Esophagus muscularis mucosa (tissue), 4 donors: ENCODE data around the gene SLC10A1. TPM values are rescaled to one million over a fixed set of nuclear protein-coding genes. Genes with fewer than 3 reads are reported as not detected.
A peak's percentile ranks its signal among the peaks of the same experiment; 100 is the strongest.

Source experiments
- DNase-seq: peaks from one replicate; pipeline ENCODE4 v3.0.0-alpha.2; 2017; ENCODE audit errors: extremely low spot score
- H3K27ac ChIP-seq, 4 donors: fragments of 200-600 bp; sonication (generic); replicated peaks in 1 of 4; 1 replicate in 3 of 4; 2 replicates in 1 of 4; pipeline ENCODE4 v1.5.1; 2016 to 2019; ENCODE audit warnings: mild to moderate bottlenecking in 1 of 4
- H3K27me3 ChIP-seq, 4 donors: fragments of 200-600 bp; sonication (generic); one replicate each; pipeline versions ENCODE4 v1.5.1 to v1.6.0; 2016 to 2019
- H3K36me3 ChIP-seq, 4 donors: fragments of 200-600 bp; sonication (generic); one replicate each; pipeline ENCODE4 v1.5.1; 2016 to 2019
- H3K4me1 ChIP-seq, 4 donors: fragments of 200-600 bp; sonication (generic); one replicate each; pipeline ENCODE4 v1.5.1; 2016 to 2019
- H3K4me3 ChIP-seq, 4 donors: fragments of 200-600 bp; sonication (generic); 1 replicate in 2 of 4; 2 replicates in 2 of 4; pipeline ENCODE4 v1.5.1; 2016 to 2019; ENCODE audit warnings: mild to moderate bottlenecking in 4 of 4, moderate library complexity in 1 of 4
- H3K9me3 ChIP-seq, 4 donors: fragments of 200-600 bp; sonication (generic); 1 replicate in 3 of 4; 2 replicates in 1 of 4; pipeline ENCODE4 v1.5.1; 2016 to 2019
- EP300 ChIP-seq: sonication (generic); formaldehyde crosslinking; IDR thresholded peaks from one replicate; pipeline ENCODE4 v1.6.1; 2017; ENCODE audit warnings: antibody characterized with exemption
- POLR2A ChIP-seq: fragments of 450-650 bp; IDR thresholded peaks from one replicate; pipeline ENCODE4 v1.6.1; 2017; ENCODE audit warnings: antibody characterized with exemption, moderate library complexity, mild to moderate bottlenecking, low read depth
- POLR2AphosphoS5 ChIP-seq, 2 donors: sonication (generic); formaldehyde crosslinking; IDR thresholded peaks; one replicate each; pipeline ENCODE4 v1.6.1; 2017; ENCODE audit warnings: antibody characterized with exemption in 2 of 2
- WGBS: methylation state at CpG from one replicate; pipeline ENCODE4 v1.1.5; 2018; 5-methylcytosine and 5-hydroxymethylcytosine counted together
- intact Hi-C: fragments of 100-400 bp; cut with DNase I; formaldehyde crosslinking; loops from one replicate; pipeline ENCODE4 v1.15.1; 2023
- total RNA-seq, 4 donors: library from RNA; depleted of rRNA; stranded (reverse); fragments of >200 nt; gene quantifications; one replicate each; pipeline versions ENCODE4 v1.1.0 to v1.2.1, GENCODE V29; 2016
- TF ChIP-seq, protein P1 (sequence below), 3 experiments: fragments of 200-600 bp in 2 of 3; fragments of 450-650 bp in 1 of 3; sonication (generic) in 2 of 3; IDR thresholded peaks; one replicate each; pipeline ENCODE4 v1.5.1; 2017 to 2019; ENCODE audit warnings: antibody characterized with exemption in 3 of 3, mild to moderate bottlenecking in 2 of 3, moderate library complexity in 1 of 3

The SLC10A1 gene
- total RNA-seq, 4 donors from 2014 or later, result not detected

DNA sequence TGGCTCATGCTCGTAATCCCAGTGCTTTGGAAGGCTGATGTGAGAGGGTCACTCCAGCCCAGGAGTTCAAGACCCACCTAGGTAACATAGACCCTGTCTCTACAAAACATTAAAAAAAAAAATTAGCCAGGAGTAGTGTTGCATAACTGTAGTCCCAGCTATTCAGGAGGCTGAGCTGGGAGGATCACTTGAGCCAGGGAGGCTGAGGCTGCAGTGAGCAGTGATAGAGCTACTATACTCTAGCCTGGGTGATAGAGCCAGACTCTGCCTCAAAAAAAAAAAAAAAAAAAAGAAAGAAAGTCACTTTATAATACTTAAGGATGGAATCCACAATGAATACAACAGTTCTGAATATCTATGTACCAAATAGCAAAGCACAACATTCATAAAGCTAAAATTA lies 10.2 kb upstream of the SLC10A1 start:
- H3K9me3 ChIP-seq, result no peaks in the 10 kb centered on the region
- no peak for DNase-seq
- 79% methylated on average over 1 of the region's 1 CpG for WGBS
- no peaks in the 10 kb centered on the region for H3K36me3 ChIP-seq
- H3K27ac ChIP-seq, result no peak overlapping the region
- intact Hi-C loops, result no loop called here
- no peaks in the 10 kb centered on the region for H3K4me1 ChIP-seq
- no peak for TF ChIP-seq POLR2A
- TF ChIP-seq POLR2AphosphoS5 (IDR thresholded peaks at IDR 0.05), result no peak
- no peak for TF ChIP-seq EP300
- TF ChIP-seq, protein P1, sequence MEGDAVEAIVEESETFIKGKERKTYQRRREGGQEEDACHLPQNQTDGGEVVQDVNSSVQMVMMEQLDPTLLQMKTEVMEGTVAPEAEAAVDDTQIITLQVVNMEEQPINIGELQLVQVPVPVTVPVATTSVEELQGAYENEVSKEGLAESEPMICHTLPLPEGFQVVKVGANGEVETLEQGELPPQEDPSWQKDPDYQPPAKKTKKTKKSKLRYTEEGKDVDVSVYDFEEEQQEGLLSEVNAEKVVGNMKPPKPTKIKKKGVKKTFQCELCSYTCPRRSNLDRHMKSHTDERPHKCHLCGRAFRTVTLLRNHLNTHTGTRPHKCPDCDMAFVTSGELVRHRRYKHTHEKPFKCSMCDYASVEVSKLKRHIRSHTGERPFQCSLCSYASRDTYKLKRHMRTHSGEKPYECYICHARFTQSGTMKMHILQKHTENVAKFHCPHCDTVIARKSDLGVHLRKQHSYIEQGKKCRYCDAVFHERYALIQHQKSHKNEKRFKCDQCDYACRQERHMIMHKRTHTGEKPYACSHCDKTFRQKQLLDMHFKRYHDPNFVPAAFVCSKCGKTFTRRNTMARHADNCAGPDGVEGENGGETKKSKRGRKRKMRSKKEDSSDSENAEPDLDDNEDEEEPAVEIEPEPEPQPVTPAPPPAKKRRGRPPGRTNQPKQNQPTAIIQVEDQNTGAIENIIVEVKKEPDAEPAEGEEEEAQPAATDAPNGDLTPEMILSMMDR (IDR thresholded peaks at IDR 0.05), result no peak
- no peak overlapping the region for H3K4me3 ChIP-seq
- peaks cover 0 to 5% (median 0%) of the 10 kb centered on the region in 4 donors for H3K27me3 ChIP-seq

DNA sequence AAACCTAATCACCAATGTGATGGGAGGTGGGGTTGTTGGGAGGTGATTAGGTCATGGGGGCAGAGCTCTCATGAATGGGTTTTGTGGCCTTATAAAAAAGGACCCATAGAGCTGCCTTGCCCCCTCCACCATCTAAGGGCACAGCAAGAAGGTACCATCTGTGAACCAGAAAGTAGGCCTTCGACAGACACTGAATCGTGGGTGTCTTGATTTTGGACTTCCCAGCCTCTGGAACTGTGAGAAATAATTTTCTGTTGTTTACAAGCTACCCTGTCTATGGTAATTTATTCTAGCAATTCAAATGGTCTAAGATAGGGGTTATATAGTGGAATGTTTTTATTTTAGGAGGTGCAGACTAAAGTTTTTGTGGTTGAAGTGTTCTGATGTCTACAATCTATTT lies 7.9 kb upstream of the SLC10A1 start:
- Histone ChIP-seq H3K4me1 (no peaks in the 10 kb centered on the region), H3K27me3 (peaks cover 0 to 5% (median 0%) of the 10 kb centered on the region in 4 donors), H3K9me3 (no peaks in the 10 kb centered on the region), H3K36me3 (no peaks in the 10 kb centered on the region), H3K27ac (no peak overlapping the region), H3K4me3 (no peak overlapping the region)
- WGBS, result 90% methylated on average over 2 of the region's 2 CpGs
- no peak for DNase-seq
- intact Hi-C loops, result no loop called here
- TF ChIP-seq, protein P1 (IDR thresholded peaks at IDR 0.05), result no peak
- no peak for TF ChIP-seq POLR2AphosphoS5 (IDR thresholded peaks at IDR 0.05)
- no peak for TF ChIP-seq POLR2A
- no peak for TF ChIP-seq EP300

DNA sequence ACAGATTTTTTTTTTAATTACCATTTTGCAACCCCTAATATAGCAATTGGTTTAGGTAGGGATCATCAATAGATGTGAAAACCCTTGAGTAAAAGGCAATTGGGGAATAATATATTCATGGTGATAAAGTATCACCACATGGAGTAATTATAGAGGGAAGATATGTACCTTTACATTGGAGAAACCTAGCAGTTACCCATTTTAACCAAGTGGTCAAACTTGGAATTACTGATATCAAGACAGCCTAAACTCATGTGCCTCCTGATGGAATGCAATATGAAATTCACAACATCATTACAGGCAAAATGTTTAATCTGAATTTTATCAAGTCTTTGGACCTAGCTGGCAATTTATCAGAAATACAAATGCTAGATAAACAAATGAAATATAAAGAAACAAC lies 6.7 kb upstream of the SLC10A1 start:
- Histone ChIP-seq H3K27ac (no peak overlapping the region), H3K4me3 (no peak overlapping the region), H3K36me3 (no peaks in the 10 kb centered on the region), H3K4me1 (no peaks in the 10 kb centered on the region), H3K9me3 (no peaks in the 10 kb centered on the region), H3K27me3 (no peaks in the 10 kb centered on the region)
- TF ChIP-seq POLR2A (no peak), EP300 (no peak), POLR2AphosphoS5 (IDR thresholded peaks at IDR 0.05) (no peak)
- TF ChIP-seq, protein P1 (IDR thresholded peaks at IDR 0.05), result no peak
- intact Hi-C loops, result no loop called here
- no peak for DNase-seq

DNA sequence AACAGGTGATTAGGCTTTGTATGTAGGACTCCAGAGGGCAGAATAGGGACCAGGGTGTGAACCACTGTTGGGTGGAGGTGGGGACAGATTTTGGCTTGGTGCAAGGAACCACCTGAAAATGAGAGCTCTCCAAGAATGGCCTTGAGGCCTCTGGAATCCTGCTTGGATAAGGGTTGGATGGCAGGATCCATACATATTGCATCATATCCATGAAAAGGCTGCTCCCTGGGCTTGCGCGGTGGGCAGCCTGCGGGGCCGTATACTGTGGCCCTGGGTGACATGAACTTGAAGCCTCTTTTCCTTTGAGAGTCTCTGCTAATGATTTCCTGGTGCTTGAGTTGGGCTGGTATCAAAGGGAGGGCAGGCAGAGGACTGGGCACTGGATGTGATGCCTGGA lies 1.3 kb upstream of the SLC10A1 start:
- DNase-seq, result no peak
- no peaks in the 10 kb centered on the region for H3K4me1 ChIP-seq
- H3K27ac ChIP-seq, result no peak overlapping the region
- H3K4me3 ChIP-seq, result no peak overlapping the region
- TF ChIP-seq POLR2AphosphoS5 (IDR thresholded peaks at IDR 0.05), result no peak
- no peak for TF ChIP-seq EP300
- TF ChIP-seq POLR2A, result no peak
- TF ChIP-seq, protein P1 (IDR thresholded peaks at IDR 0.05), result no peak
- H3K36me3 ChIP-seq, result no peaks in the 10 kb centered on the region
- no peaks in the 10 kb centered on the region for H3K9me3 ChIP-seq
- intact Hi-C loops, result no loop called here
- 96% methylated on average over 4 of the region's 4 CpGs for WGBS
- H3K27me3 ChIP-seq, result no peaks in the 10 kb centered on the region

GRCh38 chr14:69797573-69798338 lies 715 bp upstream of the SLC10A1 start:
- no peak for TF ChIP-seq EP300
- no peak for TF ChIP-seq POLR2A
- no peak for TF ChIP-seq POLR2AphosphoS5 (IDR thresholded peaks at IDR 0.05)
- TF ChIP-seq, protein P1 (IDR thresholded peaks at IDR 0.05), result no peak
- Histone ChIP-seq H3K4me3 (no peak overlapping the region), H3K4me1 (no peaks in the 10 kb centered on the region), H3K36me3 (no peaks in the 10 kb centered on the region), H3K27ac (no peak overlapping the region), H3K27me3 (no peaks in the 10 kb centered on the region), H3K9me3 (no peaks in the 10 kb centered on the region)
- WGBS, result 75% methylated on average over 5 of the region's 5 CpGs
- peak; percentile 62 for DNase-seq
- intact Hi-C loops, result no loop called here
